GM10847 (cell line): ENCODE measurements around the gene FCAMR.

ENCODE experiments used
- POLR2A ChIP-seq: IDR thresholded peaks from 2 replicates; pipeline ENCODE4 v1.6.1; 2011; ENCODE audit not compliant: insufficient read length; ENCODE audit errors: extremely low read depth

FCAMR gene

GRCh38 chr1:207004931-207005830, 34.9 kb upstream of the FCAMR start:
- TF ChIP-seq POLR2A, result no peak

GRCh38 chr1:207003210-207003609, 33.0 kb upstream of the FCAMR start:
- no peak for TF ChIP-seq POLR2A

- no peak for TF ChIP-seq POLR2A
Observed at GRCh38 chr1:207002724-207003146, 32.5 kb upstream of the FCAMR start.

GRCh38 chr1:207001492-207002245, 31.4 kb upstream of the FCAMR start:
- no peak for TF ChIP-seq POLR2A

GRCh38 chr1:207000651-207001291, 30.5 kb upstream of the FCAMR start:
- no peak for TF ChIP-seq POLR2A

- TF ChIP-seq POLR2A, result no peak
Observed at GRCh38 chr1:206998816-206999215, 28.6 kb upstream of the FCAMR start.

GRCh38 chr1:206992790-206993189, 22.5 kb upstream of the FCAMR start:
- no peak for TF ChIP-seq POLR2A

GRCh38 chr1:206987873-206988272, 17.6 kb upstream of the FCAMR start:
- no peak for TF ChIP-seq POLR2A

- no peak for TF ChIP-seq POLR2A
Observed at GRCh38 chr1:206986885-206987284, 16.6 kb upstream of the FCAMR start.

GRCh38 chr1:206986402-206986801, 16.1 kb upstream of the FCAMR start:
- TF ChIP-seq POLR2A, result no peak

GRCh38 chr1:206985162-206985749, 15.0 kb upstream of the FCAMR start:
- no peak for TF ChIP-seq POLR2A

- TF ChIP-seq POLR2A, result no peak
Observed at GRCh38 chr1:206982216-206982615, 12.0 kb upstream of the FCAMR start.

- TF ChIP-seq POLR2A, result no peak
Observed at GRCh38 chr1:206979379-206980043, 9.3 kb upstream of the FCAMR start.

GRCh38 chr1:206978259-206978658, 8.0 kb upstream of the FCAMR start:
- no peak for TF ChIP-seq POLR2A

GRCh38 chr1:206975306-206975705, 5.0 kb upstream of the FCAMR start:
- no peak for TF ChIP-seq POLR2A
